ENCODE measurements around the gene BCHE.

The BCHE gene

GRCh38 chr3:165753560-165753959 lies 83.7 kb downstream of the BCHE start:
- Histone ChIP-seq H3K4me1 (no peaks in the 10 kb centered on the region), H3K9me3 (no peaks in the 10 kb centered on the region), H3K27ac (no peak overlapping the region), H3K36me3 (no peaks in the 10 kb centered on the region), H3K27me3 (no peaks in the 10 kb centered on the region), H3K4me3 (no peak overlapping the region)
- no peak for DNase-seq
- no peak for TF ChIP-seq CTCF (IDR thresholded peaks at IDR 0.05)
- intact Hi-C loops (cut with DNase I; ENCODE audit: low total_unique reads): no loop called here

- H3K9me3 ChIP-seq: no peaks in the 10 kb centered on the region
- no peaks in the 10 kb centered on the region for H3K36me3 ChIP-seq
- H3K27ac ChIP-seq: no peak overlapping the region
- H3K27me3 ChIP-seq: no peaks in the 10 kb centered on the region
- intact Hi-C loops (cut with DNase I; ENCODE audit: low total_unique reads): no loop called here
- no peak for DNase-seq
- H3K4me1 ChIP-seq: no peaks in the 10 kb centered on the region
- H3K4me3 ChIP-seq: no peak overlapping the region
- TF ChIP-seq CTCF (IDR thresholded peaks at IDR 0.05): no peak
Measured at GRCh38 chr3:165751637-165752036, 85.6 kb downstream of the BCHE start.

GRCh38 chr3:165749821-165750220 lies 87.4 kb downstream of the BCHE start:
- intact Hi-C loops (cut with DNase I; ENCODE audit: low total_unique reads): no loop called here

GRCh38 chr3:165749241-165749640 lies 88.0 kb downstream of the BCHE start:
- intact Hi-C loops (cut with DNase I; ENCODE audit: low total_unique reads): no loop called here
- DNase-seq: no peak
- no peak overlapping the region for H3K4me3 ChIP-seq
- H3K27me3 ChIP-seq: no peaks in the 10 kb centered on the region
- no peaks in the 10 kb centered on the region for H3K36me3 ChIP-seq
- no peaks in the 10 kb centered on the region for H3K4me1 ChIP-seq
- H3K27ac ChIP-seq: no peak overlapping the region
- H3K9me3 ChIP-seq: no peaks in the 10 kb centered on the region
- TF ChIP-seq CTCF (IDR thresholded peaks at IDR 0.05): no peak

More at GRCh38 chr3:165749821-165750220, 87.4 kb downstream of the BCHE start:
- Histone ChIP-seq H3K9me3 (no peaks in the 10 kb centered on the region), H3K36me3 (no peaks in the 10 kb centered on the region), H3K4me3 (no peak overlapping the region), H3K27ac (no peak overlapping the region), H3K4me1 (no peaks in the 10 kb centered on the region), H3K27me3 (no peaks in the 10 kb centered on the region)
- TF ChIP-seq CTCF (IDR thresholded peaks at IDR 0.05): no peak
- no peak for DNase-seq

- no peak for DNase-seq
- no peaks in the 10 kb centered on the region for H3K27me3 ChIP-seq
- H3K27ac ChIP-seq: no peak overlapping the region
- H3K4me3 ChIP-seq: no peak overlapping the region
- H3K4me1 ChIP-seq: no peaks in the 10 kb centered on the region
- TF ChIP-seq CTCF (IDR thresholded peaks at IDR 0.05): no peak
- intact Hi-C loops (cut with DNase I; ENCODE audit: low total_unique reads): no loop called here
- H3K9me3 ChIP-seq: no peaks in the 10 kb centered on the region
- H3K36me3 ChIP-seq: no peaks in the 10 kb centered on the region
Measured at GRCh38 chr3:165748094-165748493, 89.1 kb downstream of the BCHE start.

- H3K27me3 ChIP-seq: no peaks in the 10 kb centered on the region
- no peak for DNase-seq
- no peak overlapping the region for H3K4me3 ChIP-seq
- H3K9me3 ChIP-seq: no peaks in the 10 kb centered on the region
- intact Hi-C loops (cut with DNase I; ENCODE audit: low total_unique reads): no loop called here
- no peaks in the 10 kb centered on the region for H3K4me1 ChIP-seq
- no peak for TF ChIP-seq CTCF (IDR thresholded peaks at IDR 0.05)
- no peaks in the 10 kb centered on the region for H3K36me3 ChIP-seq
- no peak overlapping the region for H3K27ac ChIP-seq
Measured at GRCh38 chr3:165746874-165747273, 90.3 kb downstream of the BCHE start.
